ENCODE data around the gene ATP5PF.
"Not testable (repeated sequence)": the region's sequence is repeated elsewhere in the genome, so short reads cannot be mapped to it uniquely, and the experiment has no call there.

Gene ATP5PF

GRCh38 chr21:25695461-25695860, 39.2 kb downstream of the ATP5PF start:
- H3K36me3 ChIP-seq (ENCODE audit: control insufficient read depth, insufficient read depth, low read length); H3K4me1 ChIP-seq (ENCODE audit: control insufficient read depth, insufficient read depth, low read length); H3K4me3 ChIP-seq (ENCODE audit: insufficient read depth, low read depth, low read length); H3K9me3 ChIP-seq (ENCODE audit: control insufficient read depth, low read length); H3K27ac ChIP-seq (ENCODE audit: insufficient read depth, low read depth, low read length, poor library complexity, severe bottlenecking); H3K27me3 ChIP-seq (ENCODE audit: control insufficient read depth, insufficient read depth, low read length, poor library complexity, severe bottlenecking): not testable (repeated sequence)
- 92 to 94% methylated on average over 36 of the region's 36 CpGs for WGBS, 2 experiments

GRCh38 chr21:25691976-25692375, 42.7 kb downstream of the ATP5PF start:
- WGBS, 2 experiments, result 92 to 94% methylated on average over 2 of the region's 3 CpGs
- H3K4me1 ChIP-seq (ENCODE audit: control insufficient read depth, insufficient read depth, low read length), result no peaks in the 10 kb centered on the region
- H3K27me3 ChIP-seq (ENCODE audit: control insufficient read depth, insufficient read depth, low read length, poor library complexity, severe bottlenecking), result no peaks in the 10 kb centered on the region
- peaks cover 4% of the 10 kb centered on the region for H3K36me3 ChIP-seq (ENCODE audit: control insufficient read depth, insufficient read depth, low read length)
- no peak overlapping the region for H3K4me3 ChIP-seq (ENCODE audit: insufficient read depth, low read depth, low read length)
- H3K27ac ChIP-seq (ENCODE audit: insufficient read depth, low read depth, low read length, poor library complexity, severe bottlenecking), result no peak overlapping the region
- H3K9me3 ChIP-seq (ENCODE audit: control insufficient read depth, low read length), result no peaks in the 10 kb centered on the region

GRCh38 chr21:25689226-25689625, 45.5 kb downstream of the ATP5PF start:
- 83 to 100% methylated on average over 1 of the region's 1 CpG for WGBS, 2 experiments
- H3K27me3 ChIP-seq (ENCODE audit: control insufficient read depth, insufficient read depth, low read length, poor library complexity, severe bottlenecking), result no peaks in the 10 kb centered on the region
- no peaks in the 10 kb centered on the region for H3K36me3 ChIP-seq (ENCODE audit: control insufficient read depth, insufficient read depth, low read length)
- no peaks in the 10 kb centered on the region for H3K9me3 ChIP-seq (ENCODE audit: control insufficient read depth, low read length)
- H3K4me3 ChIP-seq (ENCODE audit: insufficient read depth, low read depth, low read length), result no peak overlapping the region
- no peak overlapping the region for H3K27ac ChIP-seq (ENCODE audit: insufficient read depth, low read depth, low read length, poor library complexity, severe bottlenecking)
- H3K4me1 ChIP-seq (ENCODE audit: control insufficient read depth, insufficient read depth, low read length), result no peaks in the 10 kb centered on the region

- Histone ChIP-seq H3K36me3 (ENCODE audit: control insufficient read depth, insufficient read depth, low read length) (no peaks in the 10 kb centered on the region), H3K27me3 (ENCODE audit: control insufficient read depth, insufficient read depth, low read length, poor library complexity, severe bottlenecking) (no peaks in the 10 kb centered on the region), H3K27ac (ENCODE audit: insufficient read depth, low read depth, low read length, poor library complexity, severe bottlenecking) (no peak overlapping the region), H3K4me1 (ENCODE audit: control insufficient read depth, insufficient read depth, low read length) (no peaks in the 10 kb centered on the region), H3K4me3 (ENCODE audit: insufficient read depth, low read depth, low read length) (no peak overlapping the region), H3K9me3 (ENCODE audit: control insufficient read depth, low read length) (no peaks in the 10 kb centered on the region)
- WGBS, 2 experiments, result 80 to 90% methylated on average over 3 of the region's 9 CpGs
These were observed 46.2 kb downstream of the ATP5PF start for GRCh38 chr21:25688275-25689155.

GRCh38 chr21:25687787-25688186, 46.9 kb downstream of the ATP5PF start:
- Histone ChIP-seq H3K4me1 (ENCODE audit: control insufficient read depth, insufficient read depth, low read length) (no peaks in the 10 kb centered on the region), H3K27me3 (ENCODE audit: control insufficient read depth, insufficient read depth, low read length, poor library complexity, severe bottlenecking) (no peaks in the 10 kb centered on the region), H3K27ac (ENCODE audit: insufficient read depth, low read depth, low read length, poor library complexity, severe bottlenecking) (no peak overlapping the region), H3K9me3 (ENCODE audit: control insufficient read depth, low read length) (no peaks in the 10 kb centered on the region), H3K36me3 (ENCODE audit: control insufficient read depth, insufficient read depth, low read length) (no peaks in the 10 kb centered on the region), H3K4me3 (ENCODE audit: insufficient read depth, low read depth, low read length) (no peak overlapping the region)
- WGBS, 2 experiments, result 92 to 98% methylated on average over 4 of the region's 4 CpGs

GRCh38 chr21:25682382-25682781, 52.3 kb downstream of the ATP5PF start:
- Histone ChIP-seq H3K27me3 (ENCODE audit: control insufficient read depth, insufficient read depth, low read length, poor library complexity, severe bottlenecking) (no peaks in the 10 kb centered on the region), H3K27ac (ENCODE audit: insufficient read depth, low read depth, low read length, poor library complexity, severe bottlenecking) (no peak overlapping the region), H3K9me3 (ENCODE audit: control insufficient read depth, low read length) (no peaks in the 10 kb centered on the region), H3K4me1 (ENCODE audit: control insufficient read depth, insufficient read depth, low read length) (no peaks in the 10 kb centered on the region), H3K36me3 (ENCODE audit: control insufficient read depth, insufficient read depth, low read length) (no peaks in the 10 kb centered on the region), H3K4me3 (ENCODE audit: insufficient read depth, low read depth, low read length) (no peak overlapping the region)
- WGBS, 2 experiments, result 77 to 78% methylated on average over 9 of the region's 9 CpGs

- H3K36me3 ChIP-seq (ENCODE audit: control insufficient read depth, insufficient read depth, low read length), result no peaks in the 10 kb centered on the region
These were observed 58.3 kb downstream of the ATP5PF start for GRCh38 chr21:25676451-25676850.

More at GRCh38 chr21:25676451-25676850, 58.3 kb downstream of the ATP5PF start:
- Histone ChIP-seq H3K27me3 (ENCODE audit: control insufficient read depth, insufficient read depth, low read length, poor library complexity, severe bottlenecking) (no peaks in the 10 kb centered on the region), H3K27ac (ENCODE audit: insufficient read depth, low read depth, low read length, poor library complexity, severe bottlenecking) (no peak overlapping the region), H3K4me3 (ENCODE audit: insufficient read depth, low read depth, low read length) (no peak overlapping the region), H3K9me3 (ENCODE audit: control insufficient read depth, low read length) (no peaks in the 10 kb centered on the region), H3K4me1 (ENCODE audit: control insufficient read depth, insufficient read depth, low read length) (no peaks in the 10 kb centered on the region)
